Stimulated activated CD4-positive, alpha-beta T cell treated with anti-CD3 and anti-CD28 coated beads, Interleukin-12 subunit alpha, Interleukin-12 subunit beta, amount 100 ng/mL, for 4 hours (primary cell): ENCODE results near the gene TEX51.

ENCODE experiments used
- DNase-seq: peaks from one replicate; pipeline ENCODE4 v3.0.0-alpha.2; 2020

The TEX51 gene

GRCh38 chr2:126898636-126899035 lies at the start of gene TEX51:
TEX51 (plus strand) TSS chr2:126898890; CDS start chr2:126898919, 29 bp downstream.
- no peak for DNase-seq

GRCh38 chr2:126849054-126849453 lies 49.6 kb upstream of the TEX51 start:
- DNase-seq = no peak

GRCh38 chr2:126849486-126849885 lies 49.2 kb upstream of the TEX51 start:
- DNase-seq = no peak

- DNase-seq = no peak
Observed at GRCh38 chr2:126849991-126850535, 48.6 kb upstream of the TEX51 start.

GRCh38 chr2:126850940-126851339 lies 47.8 kb upstream of the TEX51 start:
- DNase-seq = no peak

- DNase-seq = no peak
Observed at GRCh38 chr2:126851756-126852155, 46.9 kb upstream of the TEX51 start.

GRCh38 chr2:126852361-126852760 lies 46.3 kb upstream of the TEX51 start:
- DNase-seq = no peak

- no peak for DNase-seq
Observed at GRCh38 chr2:126855606-126856005, 43.1 kb upstream of the TEX51 start.

- DNase-seq = no peak
Observed at GRCh38 chr2:126856403-126856802, 42.3 kb upstream of the TEX51 start.

- DNase-seq = no peak
Observed at GRCh38 chr2:126857502-126857901, 41.2 kb upstream of the TEX51 start.

- DNase-seq = no peak
Observed at GRCh38 chr2:126858013-126858412, 40.7 kb upstream of the TEX51 start.

- no peak for DNase-seq
Observed at GRCh38 chr2:126858436-126858835, 40.3 kb upstream of the TEX51 start.

GRCh38 chr2:126858991-126859390 lies 39.7 kb upstream of the TEX51 start:
- DNase-seq = no peak

GRCh38 chr2:126859631-126860030 lies 39.1 kb upstream of the TEX51 start:
- DNase-seq = no peak

- no peak for DNase-seq
Observed at GRCh38 chr2:126860385-126860784, 38.3 kb upstream of the TEX51 start.

GRCh38 chr2:126862730-126863129 lies 36.0 kb upstream of the TEX51 start:
- no peak for DNase-seq

GRCh38 chr2:126863336-126864015 lies 35.2 kb upstream of the TEX51 start:
- no peak for DNase-seq

- no peak for DNase-seq
Observed at GRCh38 chr2:126864861-126865260, 33.8 kb upstream of the TEX51 start.

GRCh38 chr2:126866451-126866850 lies 32.2 kb upstream of the TEX51 start:
- no peak for DNase-seq

- DNase-seq = no peak
Observed at GRCh38 chr2:126874961-126875360, 23.7 kb upstream of the TEX51 start.

- no peak for DNase-seq
Observed at GRCh38 chr2:126876631-126877030, 22.1 kb upstream of the TEX51 start.

- no peak for DNase-seq
Observed at GRCh38 chr2:126877041-126877440, 21.6 kb upstream of the TEX51 start.

GRCh38 chr2:126877861-126878565 lies 20.7 kb upstream of the TEX51 start:
- DNase-seq = no peak

- DNase-seq = no peak
Observed at GRCh38 chr2:126878601-126879000, 20.1 kb upstream of the TEX51 start.
